Measurements from ENCODE around the gene HOXA2.

The HOXA2 gene

DNA sequence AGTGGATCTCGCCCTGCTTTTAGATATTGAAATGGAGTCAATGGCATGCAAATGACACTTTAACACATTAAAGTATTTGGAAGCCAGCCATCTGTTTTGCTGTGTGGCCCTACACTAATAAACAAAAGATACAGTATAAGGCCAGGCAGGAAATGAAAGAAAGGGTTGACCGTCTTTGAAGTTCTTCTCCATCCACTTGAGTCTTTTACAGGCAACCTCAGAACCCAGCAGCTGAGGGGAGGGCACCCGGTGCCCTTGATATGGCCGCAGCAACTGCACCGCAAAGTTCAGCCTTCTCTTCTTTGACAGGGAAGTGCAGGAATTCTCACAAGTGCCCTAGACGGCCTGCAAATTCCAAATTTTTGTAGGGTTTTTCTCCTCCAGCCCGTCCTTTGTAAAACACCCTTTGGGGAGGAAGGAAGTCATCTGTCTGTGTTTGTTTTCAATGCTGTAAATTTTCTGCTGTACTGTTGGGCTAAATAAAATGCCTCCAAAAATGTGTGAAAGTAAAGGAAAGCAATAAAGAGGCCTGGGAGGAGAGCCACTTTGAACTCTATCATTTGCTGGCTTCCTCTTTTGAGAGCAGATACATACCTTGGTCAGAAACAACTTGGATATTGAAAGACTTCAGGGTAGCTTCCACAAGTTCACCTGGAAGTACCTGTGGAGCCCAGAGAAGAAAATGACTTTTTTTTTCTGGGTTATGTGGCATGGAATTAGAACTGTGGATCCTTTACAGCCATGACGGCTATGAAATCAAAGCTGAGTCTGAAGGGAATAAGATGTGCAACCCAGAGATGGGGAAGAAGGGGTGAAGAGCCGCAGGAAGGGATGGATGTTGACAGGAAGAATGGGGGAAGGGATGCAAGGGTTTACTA lies 10.3 kb downstream of the HOXA2 start:
- H2AK5ac ChIP-seq (ENCODE audit: low read length, severe bottlenecking) = no peak overlapping the region
- no peak overlapping the region for H3K27ac ChIP-seq (ENCODE audit: low read length, poor library complexity, severe bottlenecking)
- H3K36me3 ChIP-seq (ENCODE audit: control insufficient read depth in 1 of 2, insufficient read depth in 2 of 2, low read depth in 1 of 2, low read length in 2 of 2) = no peaks in the 10 kb centered on the region
- H3K23ac ChIP-seq (ENCODE audit: low read length in 2 of 2) = no peak overlapping the region
- H3K9ac ChIP-seq (ENCODE audit: low read length) = no peak overlapping the region
- H3K4ac ChIP-seq (ENCODE audit: low read depth in 1 of 2, low read length in 2 of 2) = no peak overlapping the region
- H3K4me2 ChIP-seq (ENCODE audit: low read length, poor library complexity, severe bottlenecking) = no peak overlapping the region
- DNase-seq = no peak
- no peaks in the 10 kb centered on the region for H3K9me3 ChIP-seq (ENCODE audit: control insufficient read depth, low read length)
- no peak overlapping the region for H2BK5ac ChIP-seq (ENCODE audit: low read depth, low read length, poor library complexity, severe bottlenecking)
- H3K4me3 ChIP-seq (ENCODE audit: insufficient read depth in 1 of 2, low read depth in 1 of 2, low read length in 2 of 2) = no peak overlapping the region
- H3K79me1 ChIP-seq (replicated peaks; ENCODE audit: low read length, poor library complexity, severe bottlenecking) = peaks cover 1% of the 10 kb centered on the region
- no peak overlapping the region for H2AFZ ChIP-seq (ENCODE audit: low read depth, low read length)
- no peaks in the 10 kb centered on the region for H3K27me3 ChIP-seq (ENCODE audit: control insufficient read depth in 1 of 2, insufficient read depth in 1 of 2, low read length in 2 of 2)
- no peak overlapping the region for H2BK15ac ChIP-seq (ENCODE audit: low read depth, poor library complexity, severe bottlenecking)
- no peak overlapping the region for H2BK12ac ChIP-seq (ENCODE audit: low read length in 2 of 2)
- WGBS = 16% methylated on average over 9 of the region's 9 CpGs
- no peak overlapping the region for H3K14ac ChIP-seq (ENCODE audit: low read length in 2 of 2)
- H4K8ac ChIP-seq (ENCODE audit: low read length) = no peak overlapping the region
- H4K91ac ChIP-seq (ENCODE audit: low read length) = no peak overlapping the region
- H2BK120ac ChIP-seq (ENCODE audit: low read depth, low read length) = no peak overlapping the region
- H3K4me1 ChIP-seq (ENCODE audit: control insufficient read depth, insufficient read depth, low read depth, low read length) = peaks cover 7% of the 10 kb centered on the region
- H3K18ac ChIP-seq (ENCODE audit: low read depth in 1 of 2, low read length in 2 of 2) = no peak overlapping the region

DNA sequence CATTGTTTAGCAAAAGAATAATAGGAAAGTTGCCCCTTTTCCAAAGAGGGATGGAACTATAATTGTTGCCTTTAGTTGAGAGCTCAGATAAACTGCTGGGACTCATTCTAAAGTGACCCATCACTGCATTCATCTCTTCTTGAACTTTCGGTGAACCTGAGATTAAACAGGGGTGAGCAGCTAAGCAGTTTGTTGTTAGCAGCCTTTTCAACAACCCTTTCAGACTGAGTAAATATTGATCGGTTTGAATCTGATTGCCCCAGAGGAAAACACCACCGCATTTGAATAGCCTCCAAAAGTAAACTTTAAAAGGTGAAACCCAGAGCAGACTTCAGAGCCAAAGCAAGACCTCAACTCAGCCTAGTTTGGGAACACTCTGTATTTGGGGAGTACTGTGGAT lies 11.4 kb downstream of the HOXA2 start:
- H3K18ac ChIP-seq (ENCODE audit: low read depth in 1 of 2, low read length in 2 of 2) = no peak overlapping the region
- H2AK5ac ChIP-seq (ENCODE audit: low read length, severe bottlenecking) = no peak overlapping the region
- no peak overlapping the region for H3K23ac ChIP-seq (ENCODE audit: low read length in 2 of 2)
- peaks cover 1% of the 10 kb centered on the region for H3K79me1 ChIP-seq (replicated peaks; ENCODE audit: low read length, poor library complexity, severe bottlenecking)
- no peak for DNase-seq
- no peak overlapping the region for H2BK15ac ChIP-seq (ENCODE audit: low read depth, poor library complexity, severe bottlenecking)
- H3K4me2 ChIP-seq (ENCODE audit: low read length, poor library complexity, severe bottlenecking) = no peak overlapping the region
- no peak overlapping the region for H4K91ac ChIP-seq (ENCODE audit: low read length)
- no peak overlapping the region for H2BK120ac ChIP-seq (ENCODE audit: low read depth, low read length)
- H3K4me1 ChIP-seq (ENCODE audit: control insufficient read depth, insufficient read depth, low read depth, low read length) = peaks cover 7% of the 10 kb centered on the region
- H4K8ac ChIP-seq (ENCODE audit: low read length) = no peak overlapping the region
- no peak overlapping the region for H3K27ac ChIP-seq (ENCODE audit: low read length, poor library complexity, severe bottlenecking)
- H2AFZ ChIP-seq (ENCODE audit: low read depth, low read length) = no peak overlapping the region
- no peak overlapping the region for H3K4ac ChIP-seq (ENCODE audit: low read depth in 1 of 2, low read length in 2 of 2)
- no peaks in the 10 kb centered on the region for H3K9me3 ChIP-seq (ENCODE audit: control insufficient read depth, low read length)
- no peak overlapping the region for H3K14ac ChIP-seq (ENCODE audit: low read length in 2 of 2)
- no peak overlapping the region for H2BK12ac ChIP-seq (ENCODE audit: low read length in 2 of 2)
- H3K27me3 ChIP-seq (ENCODE audit: control insufficient read depth in 1 of 2, insufficient read depth in 1 of 2, low read length in 2 of 2) = no peaks in the 10 kb centered on the region
- WGBS = 38% methylated on average over 1 of the region's 3 CpGs
- H2BK5ac ChIP-seq (ENCODE audit: low read depth, low read length, poor library complexity, severe bottlenecking) = no peak overlapping the region
- H3K36me3 ChIP-seq (ENCODE audit: control insufficient read depth in 1 of 2, insufficient read depth in 2 of 2, low read depth in 1 of 2, low read length in 2 of 2) = no peaks in the 10 kb centered on the region
- no peak overlapping the region for H3K4me3 ChIP-seq (ENCODE audit: insufficient read depth in 1 of 2, low read depth in 1 of 2, low read length in 2 of 2)
- H3K9ac ChIP-seq (ENCODE audit: low read length) = no peak overlapping the region

DNA sequence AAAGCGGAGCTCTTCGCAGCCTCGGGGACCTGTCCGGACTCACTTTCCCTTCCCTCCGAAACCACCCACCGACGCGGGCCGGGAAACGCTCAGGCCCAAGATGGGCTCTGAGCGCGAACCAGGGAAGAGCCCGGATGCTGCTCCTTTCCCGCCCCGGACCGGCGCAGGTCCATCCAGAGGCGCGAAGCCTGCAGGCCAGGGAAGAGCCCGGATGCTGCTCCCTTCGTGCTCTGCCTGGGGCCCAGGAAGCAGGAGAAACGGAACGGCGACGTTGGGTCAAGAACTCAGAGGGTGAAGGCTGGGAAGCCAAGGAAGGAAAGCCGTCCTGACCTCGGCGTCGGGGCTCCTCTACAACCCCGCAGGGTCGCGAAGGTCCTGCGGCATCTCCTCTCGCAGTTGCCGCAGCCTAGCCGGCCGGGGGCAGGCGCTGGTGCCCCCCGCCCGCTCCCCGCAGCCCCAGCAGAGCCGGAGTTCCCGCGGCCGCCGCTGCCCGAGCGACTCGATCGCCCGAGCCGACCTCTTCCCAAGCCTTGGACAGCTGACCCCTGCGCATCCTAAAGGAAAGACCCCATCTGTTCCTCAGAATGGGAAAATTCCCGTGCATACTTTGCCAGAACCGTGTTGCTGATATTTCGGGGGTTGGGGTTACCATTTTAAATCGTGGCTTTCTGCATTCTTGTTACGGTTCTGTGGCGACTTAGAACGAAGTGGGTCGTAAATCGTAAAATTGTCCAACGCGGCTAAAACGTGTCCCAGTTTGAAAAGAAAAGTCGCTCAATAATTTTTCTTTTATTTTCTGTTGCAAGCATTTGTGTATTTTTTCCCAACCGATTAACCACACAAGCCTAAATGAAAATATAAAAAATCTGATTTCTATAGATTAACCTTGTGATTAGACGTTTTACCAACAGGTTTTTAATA lies 14.2 kb downstream of the HOXA2 start:
- DNase-seq = no peak
- H4K8ac ChIP-seq (ENCODE audit: low read length) = no peak overlapping the region
- H3K18ac ChIP-seq (ENCODE audit: low read depth in 1 of 2, low read length in 2 of 2) = no peak overlapping the region
- no peak overlapping the region for H3K23ac ChIP-seq (ENCODE audit: low read length in 2 of 2)
- no peak overlapping the region for H2AFZ ChIP-seq (ENCODE audit: low read depth, low read length)
- no peak overlapping the region for H2BK12ac ChIP-seq (ENCODE audit: low read length in 2 of 2)
- H3K9me3 ChIP-seq (ENCODE audit: control insufficient read depth, low read length) = no peaks in the 10 kb centered on the region
- WGBS = 54% methylated on average over 64 of the region's 68 CpGs
- H4K91ac ChIP-seq (ENCODE audit: low read length) = no peak overlapping the region
- no peak overlapping the region for H3K4me2 ChIP-seq (ENCODE audit: low read length, poor library complexity, severe bottlenecking)
- H2BK5ac ChIP-seq (ENCODE audit: low read depth, low read length, poor library complexity, severe bottlenecking) = no peak overlapping the region
- no peak overlapping the region for H3K9ac ChIP-seq (ENCODE audit: low read length)
- no peak overlapping the region for H2BK120ac ChIP-seq (ENCODE audit: low read depth, low read length)
- H2AK5ac ChIP-seq (ENCODE audit: low read length, severe bottlenecking) = no peak overlapping the region
- no peaks in the 10 kb centered on the region for H3K79me1 ChIP-seq (replicated peaks; ENCODE audit: low read length, poor library complexity, severe bottlenecking)
- H2BK15ac ChIP-seq (ENCODE audit: low read depth, poor library complexity, severe bottlenecking) = no peak overlapping the region
- no peak overlapping the region for H3K4me3 ChIP-seq (ENCODE audit: insufficient read depth in 1 of 2, low read depth in 1 of 2, low read length in 2 of 2)
- H3K36me3 ChIP-seq (ENCODE audit: control insufficient read depth in 1 of 2, insufficient read depth in 2 of 2, low read depth in 1 of 2, low read length in 2 of 2) = no peaks in the 10 kb centered on the region
- H3K27me3 ChIP-seq (ENCODE audit: control insufficient read depth in 1 of 2, insufficient read depth in 1 of 2, low read length in 2 of 2) = no peaks in the 10 kb centered on the region
- no peak overlapping the region for H3K14ac ChIP-seq (ENCODE audit: low read length in 2 of 2)
- H3K27ac ChIP-seq (ENCODE audit: low read length, poor library complexity, severe bottlenecking) = no peak overlapping the region
- no peaks in the 10 kb centered on the region for H3K4me1 ChIP-seq (ENCODE audit: control insufficient read depth, insufficient read depth, low read depth, low read length)
- H3K4ac ChIP-seq (ENCODE audit: low read depth in 1 of 2, low read length in 2 of 2) = no peak overlapping the region

DNA sequence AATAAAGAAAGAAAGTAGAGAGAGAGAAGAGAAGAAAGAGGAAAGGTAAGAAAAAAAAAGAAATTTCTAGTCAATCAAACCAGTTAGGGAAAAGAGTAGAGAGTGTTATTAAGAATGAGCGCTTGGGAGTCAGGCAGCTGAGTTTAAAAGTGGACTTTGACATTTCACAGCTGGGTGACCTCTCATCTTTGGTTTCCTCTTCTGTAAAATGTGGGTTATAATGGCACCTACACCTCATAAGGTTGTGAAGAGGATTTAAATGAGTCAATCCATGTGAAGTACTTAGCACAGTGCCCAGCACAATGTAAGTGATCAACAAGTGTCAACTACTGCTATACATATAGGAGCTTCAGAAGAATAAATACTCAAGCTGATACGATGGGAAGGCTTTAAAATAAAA lies 18.8 kb downstream of the HOXA2 start:
- Histone ChIP-seq H2AK5ac (ENCODE audit: low read length, severe bottlenecking) (no peak overlapping the region), H3K4me2 (ENCODE audit: low read length, poor library complexity, severe bottlenecking) (no peak overlapping the region), H2BK120ac (ENCODE audit: low read depth, low read length) (no peak overlapping the region), H4K91ac (ENCODE audit: low read length) (no peak overlapping the region), H4K8ac (ENCODE audit: low read length) (no peak overlapping the region), H3K27me3 (ENCODE audit: control insufficient read depth in 1 of 2, insufficient read depth in 1 of 2, low read length in 2 of 2) (no peaks in the 10 kb centered on the region), H2BK12ac (ENCODE audit: low read length in 2 of 2) (no peak overlapping the region), H3K36me3 (ENCODE audit: control insufficient read depth in 1 of 2, insufficient read depth in 2 of 2, low read depth in 1 of 2, low read length in 2 of 2) (no peaks in the 10 kb centered on the region), H3K4me1 (ENCODE audit: control insufficient read depth, insufficient read depth, low read depth, low read length) (peaks cover 2% of the 10 kb centered on the region), H3K4me3 (ENCODE audit: insufficient read depth in 1 of 2, low read depth in 1 of 2, low read length in 2 of 2) (no peak overlapping the region), H3K9me3 (ENCODE audit: control insufficient read depth, low read length) (no peaks in the 10 kb centered on the region), H3K14ac (ENCODE audit: low read length in 2 of 2) (no peak overlapping the region), H3K9ac (ENCODE audit: low read length) (no peak overlapping the region), H2AFZ (ENCODE audit: low read depth, low read length) (no peak overlapping the region), H3K27ac (ENCODE audit: low read length, poor library complexity, severe bottlenecking) (no peak overlapping the region), H2BK15ac (ENCODE audit: low read depth, poor library complexity, severe bottlenecking) (no peak overlapping the region), H3K4ac (ENCODE audit: low read depth in 1 of 2, low read length in 2 of 2) (no peak overlapping the region), H3K79me1 (replicated peaks; ENCODE audit: low read length, poor library complexity, severe bottlenecking) (no peaks in the 10 kb centered on the region), H3K18ac (ENCODE audit: low read depth in 1 of 2, low read length in 2 of 2) (no peak overlapping the region), H2BK5ac (ENCODE audit: low read depth, low read length, poor library complexity, severe bottlenecking) (no peak overlapping the region), H3K23ac (ENCODE audit: low read length in 2 of 2) (no peak overlapping the region)
- no peak for DNase-seq
- WGBS = 92% methylated on average over 1 of the region's 2 CpGs

Measured in mesenchymal stem cell (in vitro differentiated cells and primary cell).